Retina (tissue), 1 donor: ENCODE measurements around the gene PLCG2.
"Not testable (repeated sequence)": the region's sequence is repeated elsewhere in the genome, so short reads cannot be mapped to it uniquely, and the experiment has no call there.

Experiments
- DNase-seq: peaks from one replicate; pipeline ENCODE4 v3.0.0-alpha.2; 2016

Gene PLCG2

DNA sequence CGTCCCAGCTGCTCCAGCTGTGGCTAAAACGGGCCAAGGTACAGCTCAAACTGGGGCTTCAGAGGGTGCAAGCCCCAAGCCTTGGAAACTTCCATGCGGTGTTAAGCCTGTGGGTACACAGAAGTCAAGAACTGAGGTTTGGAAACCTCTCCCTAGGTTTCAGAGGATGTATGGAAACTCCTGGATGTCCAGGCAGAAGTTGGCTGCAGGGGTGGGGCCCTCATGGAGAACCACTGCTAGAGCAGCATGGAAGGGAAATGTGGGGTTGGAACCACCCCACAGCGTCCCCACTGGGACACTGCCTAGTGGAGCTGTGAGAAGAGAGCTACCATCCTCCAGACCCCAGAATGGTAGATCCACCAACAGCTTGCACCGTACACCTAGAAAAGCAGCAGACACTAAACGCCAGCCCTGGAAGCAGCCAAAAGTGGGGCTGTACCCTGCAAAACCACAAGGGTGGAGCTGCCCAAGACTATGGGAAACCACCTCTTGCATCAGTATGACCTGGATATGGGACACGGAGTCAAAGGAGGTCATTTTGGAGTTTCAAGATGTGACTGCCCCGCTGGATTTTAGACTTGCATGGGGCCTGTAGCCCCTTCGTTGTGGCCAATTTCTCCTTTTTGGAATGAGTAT lies 230.0 kb downstream of the PLCG2 start:
- no peak for DNase-seq

DNA sequence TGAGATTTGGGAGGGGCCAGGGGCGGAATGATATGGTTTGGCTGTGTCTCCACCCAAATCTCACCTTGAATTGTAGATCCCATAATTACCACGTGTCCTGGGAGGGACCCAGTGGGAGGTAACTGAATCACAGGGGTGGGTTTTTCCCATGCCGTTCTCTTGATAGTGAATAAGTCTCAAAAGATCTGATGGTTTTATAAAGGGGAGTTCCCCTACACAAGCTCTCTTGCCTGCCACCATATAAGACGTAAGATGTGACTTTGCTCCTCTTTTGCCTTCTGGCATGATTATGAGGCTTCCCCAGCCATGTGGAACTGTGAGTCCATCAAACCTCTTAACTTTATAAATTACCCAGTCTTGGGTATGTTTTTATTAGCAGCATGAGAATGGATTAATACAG lies 230.7 kb downstream of the PLCG2 start:
- DNase-seq: not testable (repeated sequence)

DNA sequence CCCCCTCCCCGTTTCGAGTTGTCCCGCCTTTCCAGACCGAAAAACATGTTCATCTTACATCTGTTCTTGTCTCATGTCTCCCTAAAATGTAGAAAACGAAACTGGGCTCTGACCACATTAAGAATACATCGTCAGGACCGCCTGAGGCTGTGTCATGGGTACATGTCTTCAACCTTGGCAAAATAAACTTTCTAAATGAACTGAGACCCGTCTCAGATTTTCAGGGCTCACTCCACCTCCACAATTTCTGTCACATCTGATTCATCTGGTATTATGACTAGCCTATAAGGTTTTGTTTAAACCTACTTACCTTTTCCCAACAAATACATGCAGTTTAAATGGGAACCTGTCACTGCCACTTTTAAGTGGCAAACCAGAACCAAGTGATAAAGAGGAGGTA lies 231.6 kb downstream of the PLCG2 start:
- DNase-seq: no peak

DNA sequence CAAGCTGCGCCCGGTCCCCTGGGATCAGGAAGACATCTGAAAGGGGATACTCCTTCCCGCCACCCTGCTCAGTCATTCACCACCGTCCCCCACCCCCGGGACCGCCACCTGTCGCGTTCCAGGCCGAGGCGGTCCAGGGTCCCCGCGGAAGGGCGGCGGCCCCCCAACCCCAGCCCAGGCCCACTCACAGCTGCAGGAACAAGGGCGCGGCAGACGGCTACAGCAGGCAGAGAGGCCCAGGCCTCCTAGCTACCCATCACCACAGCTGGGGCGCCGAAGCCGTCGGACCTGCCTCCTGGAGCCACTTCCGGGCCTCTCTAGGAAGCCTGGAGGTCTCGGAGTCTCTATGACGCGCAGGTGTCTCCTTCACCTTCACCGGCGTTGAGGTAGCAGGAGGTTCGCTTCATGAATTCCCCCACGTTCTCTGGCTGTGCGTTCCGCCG lies 232.1 kb downstream of the PLCG2 start, which contains the start of gene SDR42E1:
Gene SDR42E1, minus strand, starts transcription at position 272 of the 443 bp plus-strand sequence. CDS start 10,612 bp downstream, outside the sequence.
- DNase-seq: no peak
